Measurements from ENCODE around the gene TYW1.
"Not testable (repeated sequence)": the region's sequence is repeated elsewhere in the genome, so short reads cannot be mapped to it uniquely, and the experiment has no call there.

Gene TYW1

DNA sequence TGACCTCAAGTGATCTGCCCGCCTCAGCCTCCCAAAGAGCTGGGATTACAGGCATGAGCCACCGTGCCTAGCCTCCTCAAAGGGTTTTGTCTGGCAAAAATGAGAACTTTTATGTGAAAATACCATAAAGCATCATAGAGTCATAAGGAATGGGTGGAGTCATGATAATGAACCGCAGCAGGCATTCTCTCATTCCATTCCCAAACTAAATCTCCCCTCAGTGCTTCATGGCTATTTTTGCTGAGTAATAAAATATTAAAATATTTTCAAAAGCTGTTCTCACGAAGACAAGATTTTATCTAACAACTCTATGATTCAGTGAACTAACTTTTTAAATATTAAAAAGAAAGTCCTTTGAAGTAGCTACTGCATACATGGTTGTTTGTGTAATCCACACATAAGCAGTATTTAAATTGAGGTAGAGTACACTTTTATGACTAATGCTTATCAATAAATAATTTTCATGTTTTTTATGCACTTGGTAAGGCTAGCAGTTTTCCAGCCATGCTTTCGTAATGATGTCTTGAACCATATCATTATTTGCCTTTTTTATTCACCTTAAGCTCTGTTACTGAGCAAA, 195.6 kb downstream of the TYW1 start:
- not testable (repeated sequence) for FAIRE-seq

DNA sequence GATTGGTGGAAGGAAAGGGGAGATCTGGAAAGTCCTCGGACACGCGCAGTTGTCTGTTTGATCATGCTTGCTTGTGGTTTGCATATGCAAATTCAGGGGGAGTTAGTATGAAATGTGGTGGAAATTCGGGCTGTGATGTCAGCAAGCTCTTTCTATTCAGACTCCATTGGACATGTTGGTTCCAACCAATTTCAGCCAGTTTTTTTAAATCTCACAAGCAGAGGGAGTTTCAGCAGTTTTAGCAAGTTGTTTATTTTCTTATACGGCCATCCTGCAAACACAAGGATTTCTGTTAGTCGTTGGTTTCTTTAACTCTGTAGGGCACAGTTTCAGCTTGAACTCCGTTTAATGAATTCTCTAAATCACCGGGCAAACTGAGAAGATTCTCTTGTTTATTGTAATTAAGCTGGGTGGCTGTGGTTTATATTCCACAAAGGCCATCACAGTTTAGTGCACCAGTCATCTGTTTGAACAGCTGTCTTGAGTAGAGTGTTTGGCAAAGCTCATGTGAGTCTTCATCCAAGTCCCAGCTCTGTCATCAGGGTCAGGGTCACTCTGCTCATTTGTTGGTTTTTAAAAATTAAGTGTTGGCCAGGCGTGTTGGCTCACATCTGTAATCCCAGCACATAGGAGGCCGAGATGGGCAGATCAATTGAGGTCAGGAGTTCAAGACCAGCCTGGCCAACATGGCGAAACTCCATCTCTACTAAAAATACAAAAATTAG, 196.4 kb downstream of the TYW1 start:
- peak; percentile 18 for FAIRE-seq

DNA sequence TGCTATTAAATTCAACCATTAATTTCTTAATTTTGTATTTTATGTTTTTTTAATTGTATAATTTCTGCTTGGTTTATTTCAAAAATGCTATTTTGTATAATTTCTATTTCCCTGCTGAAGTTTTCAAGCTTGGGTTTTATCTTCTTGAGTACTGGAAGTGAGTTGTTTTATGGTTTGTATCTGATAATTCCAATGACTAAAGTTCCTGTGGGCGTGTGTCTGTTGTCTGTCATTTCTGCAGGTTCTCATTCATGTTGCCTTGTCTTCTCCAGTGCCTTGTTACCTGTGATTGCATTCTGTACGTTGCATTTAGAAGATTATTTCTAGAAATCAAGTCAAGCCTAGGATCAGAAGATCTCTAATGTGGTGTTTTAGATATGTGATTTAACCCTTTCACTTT, 199.5 kb downstream of the TYW1 start:
- FAIRE-seq, result not testable (repeated sequence)

DNA sequence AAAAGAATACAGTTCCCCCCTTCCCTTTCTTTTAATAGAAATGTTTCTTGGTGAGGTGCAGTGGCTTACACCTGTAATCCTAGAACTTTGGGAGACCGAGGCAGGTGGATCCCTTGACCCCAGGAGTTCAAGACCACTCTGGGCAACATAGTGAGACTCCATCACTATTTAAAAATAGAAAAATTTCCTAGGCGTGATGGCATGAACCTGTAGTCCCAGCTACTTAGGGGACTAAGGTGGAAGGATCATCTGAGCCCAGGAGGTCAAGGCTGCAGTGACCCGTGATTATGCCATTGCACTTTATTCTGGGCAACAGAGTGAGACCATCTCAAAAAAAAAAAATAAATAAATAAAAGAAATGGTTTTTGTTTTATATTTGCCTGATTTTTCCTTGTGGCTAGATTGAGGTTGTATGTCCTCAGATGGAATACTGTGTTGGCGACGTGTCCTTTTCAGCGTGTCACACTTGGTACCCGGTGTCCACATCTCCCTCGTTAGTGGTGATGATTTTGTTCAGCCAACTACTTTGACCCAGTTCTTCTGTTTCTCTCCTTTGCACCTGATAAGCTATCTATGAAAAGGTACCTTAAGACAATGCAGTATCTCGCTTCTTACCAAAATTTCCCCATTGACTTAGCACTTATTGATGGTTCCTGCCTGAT, 202.4 kb downstream of the TYW1 start:
- not testable (repeated sequence) for FAIRE-seq

DNA sequence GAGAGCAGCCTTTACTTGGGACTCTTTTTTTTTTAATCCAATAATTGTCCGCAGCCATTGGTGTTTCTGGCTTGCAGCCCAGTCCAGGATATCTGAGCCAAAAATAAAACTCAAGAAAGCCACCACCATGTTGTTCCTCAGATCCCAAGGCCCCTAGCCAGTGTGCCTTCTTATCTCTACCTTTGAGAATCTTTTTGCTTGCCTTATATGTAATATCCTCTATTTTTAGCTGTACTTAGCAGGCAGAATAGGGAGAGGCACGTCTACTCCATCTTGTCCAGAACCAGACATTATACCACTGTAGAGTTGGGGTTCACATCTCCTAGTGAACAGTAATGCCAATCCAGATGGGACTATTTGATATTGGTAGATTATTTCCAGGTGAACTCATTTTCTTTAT, 209.1 kb downstream of the TYW1 start:
- not testable (repeated sequence) for FAIRE-seq

DNA sequence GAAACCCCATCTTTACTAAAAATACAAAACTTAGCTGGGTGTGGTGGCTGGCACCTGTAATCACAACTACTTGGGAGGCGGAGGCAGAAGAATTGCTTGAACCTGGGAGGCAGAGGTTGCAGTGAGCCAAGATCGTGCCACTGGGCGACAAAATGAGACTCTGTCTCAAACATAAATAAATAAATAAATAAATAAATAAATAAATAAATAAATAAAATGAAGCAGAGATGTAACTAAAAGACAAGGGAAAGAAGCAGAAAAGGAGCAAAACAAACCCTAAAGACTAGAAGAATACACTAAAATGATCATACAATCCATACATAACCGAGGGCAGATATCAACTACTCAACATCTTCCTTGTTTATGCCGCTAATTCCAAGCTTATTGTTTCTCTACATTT, 209.8 kb downstream of the TYW1 start:
- FAIRE-seq, result no peak

DNA sequence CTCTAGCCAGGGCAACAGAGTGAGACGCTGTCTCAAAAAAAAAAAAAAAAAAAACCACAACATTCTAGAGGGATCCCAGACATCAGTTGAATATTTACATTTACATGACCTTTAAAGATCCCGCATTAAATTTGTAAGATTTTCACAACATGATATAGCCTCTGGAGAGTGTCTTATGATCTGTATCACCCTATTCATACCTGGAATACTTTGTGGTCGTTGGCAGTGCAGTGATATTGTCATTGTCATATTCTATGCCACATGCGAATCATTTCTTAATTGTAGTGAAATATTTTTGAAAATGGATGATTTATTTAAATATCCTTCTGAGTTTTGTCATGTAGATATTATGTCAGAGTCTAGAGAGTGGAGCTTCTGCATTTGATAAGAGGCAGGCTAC, 212.0 kb downstream of the TYW1 start:
- not testable (repeated sequence) for FAIRE-seq

DNA sequence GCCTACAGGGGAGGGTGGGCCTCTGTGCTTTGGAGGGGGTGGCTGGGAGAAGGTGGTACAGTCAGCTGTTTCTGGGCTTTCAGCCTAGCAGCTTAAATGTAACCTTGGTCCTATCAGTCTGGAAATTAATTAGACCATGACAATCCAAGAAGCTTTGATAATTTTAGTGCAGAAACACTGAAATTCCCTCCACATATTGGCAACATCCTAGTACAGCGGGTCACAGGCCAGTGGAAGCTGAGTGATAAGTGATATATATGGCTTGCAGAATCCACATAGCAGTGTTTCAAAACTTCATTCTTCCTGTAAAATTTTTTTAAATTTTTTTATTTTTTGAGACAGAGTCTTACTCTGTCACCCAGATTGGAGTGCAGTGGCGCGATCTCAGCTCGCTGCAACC, 212.6 kb downstream of the TYW1 start:
- FAIRE-seq, result no peak

DNA sequence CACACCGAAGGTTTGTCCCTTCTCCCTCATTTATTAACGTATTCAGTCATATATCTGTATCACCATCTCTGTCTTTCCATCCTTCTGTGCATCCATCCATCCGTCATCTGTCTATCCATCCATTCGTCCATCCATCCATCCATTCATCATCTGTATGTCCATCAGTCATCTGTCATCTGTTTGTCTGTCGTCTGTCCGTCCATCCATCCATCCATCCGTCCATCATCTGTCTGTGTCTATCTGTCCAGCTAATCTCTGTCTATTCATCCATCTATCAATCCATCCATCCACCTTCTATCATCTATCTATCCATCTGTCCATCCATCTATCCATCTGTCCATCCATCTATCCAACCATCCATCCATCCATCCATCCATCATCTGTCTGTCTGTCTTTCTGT, 213.9 kb downstream of the TYW1 start:
- no peak for FAIRE-seq

DNA sequence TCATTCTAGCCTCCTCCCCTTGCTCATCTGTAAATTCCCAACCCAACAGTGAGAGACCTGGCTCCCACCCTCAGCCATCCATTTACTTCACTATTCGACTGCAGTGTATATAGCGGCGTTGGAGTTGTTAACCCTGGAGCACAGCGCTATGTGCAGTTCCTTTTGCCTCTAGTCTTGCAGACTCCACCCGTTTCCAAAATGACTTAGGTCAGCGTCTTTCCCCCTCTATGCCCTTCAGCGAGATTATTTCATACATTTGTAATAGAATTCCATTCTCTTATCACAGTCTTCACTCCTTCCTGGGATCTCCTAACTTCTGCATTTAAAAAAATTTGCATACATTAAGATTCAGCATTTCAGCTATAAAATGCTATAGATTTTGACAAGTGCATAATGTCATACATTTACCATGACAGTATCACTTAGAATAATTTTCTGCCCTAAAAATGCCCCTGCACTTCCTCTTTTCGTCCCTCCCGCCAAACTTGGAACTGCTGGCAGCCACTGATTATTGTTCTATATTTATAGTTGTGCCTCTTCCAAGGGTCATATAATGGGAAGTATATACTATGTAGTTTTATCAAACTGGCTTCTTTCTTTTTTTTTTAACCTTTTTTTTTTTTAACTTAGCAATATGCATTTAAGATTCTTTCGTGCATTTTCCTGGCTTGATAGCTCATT, 215.2 kb downstream of the TYW1 start:
- not testable (repeated sequence) for FAIRE-seq

DNA sequence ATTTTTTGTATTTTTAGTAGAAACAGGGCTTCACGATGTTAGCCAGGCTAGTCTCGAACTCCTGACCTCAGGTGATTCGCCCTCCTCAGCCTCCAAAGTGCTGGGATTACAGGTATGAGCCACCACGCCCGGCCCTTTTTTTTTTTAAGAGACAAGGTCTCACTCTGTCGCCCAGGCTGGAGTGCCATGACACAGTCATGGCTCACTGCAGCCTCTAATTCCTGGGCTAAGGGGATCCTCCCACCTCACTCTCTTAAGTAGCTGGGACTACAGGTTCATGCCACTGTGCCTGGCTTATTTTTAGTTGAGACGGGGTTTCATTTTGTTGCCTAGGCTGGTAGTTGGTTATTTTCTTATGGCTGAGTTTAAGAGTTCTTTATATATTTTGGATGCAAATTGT, 216.4 kb downstream of the TYW1 start:
- not testable (repeated sequence) for FAIRE-seq

DNA sequence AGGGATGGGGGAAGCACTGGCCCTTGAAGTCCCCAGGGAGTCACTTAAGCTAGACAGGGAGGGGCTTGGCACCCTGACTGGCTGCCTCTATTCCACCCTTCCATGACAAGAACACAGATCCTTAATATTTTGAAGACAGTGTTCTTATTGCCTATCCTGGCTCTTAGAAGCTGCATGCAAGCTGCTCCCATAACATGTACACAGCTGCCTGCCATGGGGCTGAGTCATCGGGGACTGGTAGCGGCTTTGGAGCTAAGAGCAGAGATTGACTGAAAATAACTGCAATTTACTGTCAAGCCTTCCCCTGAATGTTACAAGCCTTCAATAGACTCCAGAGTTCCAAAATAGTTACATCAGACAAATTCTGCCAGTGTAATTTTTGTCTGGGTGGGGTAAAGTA, 226.9 kb downstream of the TYW1 start:
- not testable (repeated sequence) for FAIRE-seq

DNA sequence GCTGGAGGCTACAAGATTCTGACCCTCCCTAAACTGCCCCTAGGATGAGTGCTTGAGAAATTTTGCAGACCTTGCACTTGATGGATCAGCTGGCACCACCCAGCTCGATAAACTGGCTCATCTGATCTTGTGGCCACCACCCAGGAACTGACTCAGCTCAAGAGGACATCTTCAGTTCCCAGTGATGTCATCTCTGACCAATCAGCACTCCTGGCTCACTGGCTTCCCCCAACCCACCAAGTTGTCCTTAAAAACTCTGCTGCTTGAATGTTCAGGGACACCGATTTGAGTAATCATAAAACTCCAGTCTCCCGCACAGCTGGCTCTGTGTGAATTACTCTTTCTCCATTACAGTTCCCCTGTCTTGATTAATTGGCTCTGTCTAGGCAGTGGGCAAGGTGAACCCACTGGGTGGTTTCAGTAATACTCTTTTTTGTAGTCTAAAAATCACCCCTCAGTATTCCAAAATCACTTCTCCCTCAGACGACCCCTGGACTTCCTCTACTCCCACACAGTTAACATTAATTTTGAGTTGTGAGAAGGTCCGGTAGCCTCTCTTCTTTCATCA, 229.8 kb downstream of the TYW1 start:
- FAIRE-seq, result not testable (repeated sequence)

DNA sequence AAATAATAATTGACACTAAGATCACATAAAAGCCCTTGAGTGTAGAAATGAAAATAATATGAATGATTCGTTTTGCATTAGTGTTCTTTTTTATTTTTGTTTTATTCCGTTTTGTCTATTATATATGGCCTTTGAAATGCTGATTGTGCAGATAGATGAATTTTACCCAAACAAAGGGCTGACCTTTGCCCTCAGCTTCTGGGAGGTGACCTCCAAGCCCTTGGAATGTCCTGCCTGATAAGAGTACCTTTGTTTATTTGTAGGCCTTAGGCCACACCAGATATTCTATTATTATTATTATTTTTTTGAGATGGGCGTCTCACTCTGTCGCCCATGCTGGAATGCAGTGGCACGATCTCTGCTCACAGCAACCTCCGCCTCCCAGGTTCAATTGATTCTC, 230.3 kb downstream of the TYW1 start:
- FAIRE-seq, result not testable (repeated sequence)

DNA sequence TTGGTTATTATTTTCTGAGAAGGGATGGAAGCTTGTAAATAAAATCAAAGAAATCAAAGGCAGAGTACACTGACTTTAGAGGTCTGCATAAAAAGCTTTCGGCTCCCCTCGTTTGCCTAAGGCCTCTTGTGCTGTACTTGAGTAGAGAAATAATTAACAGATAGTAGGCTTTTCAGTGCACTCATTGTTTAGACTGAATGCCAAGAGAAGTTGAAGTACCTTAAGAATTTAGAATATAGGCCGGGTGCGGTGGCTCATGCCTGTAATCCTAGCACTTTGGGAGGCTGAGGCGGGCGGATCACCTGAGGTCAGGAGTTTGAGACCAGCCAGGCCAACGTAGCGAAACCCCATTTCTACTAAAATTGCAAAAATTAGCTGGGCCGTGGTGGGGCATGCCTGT, 232.4 kb downstream of the TYW1 start:
- FAIRE-seq, result not testable (repeated sequence)

DNA sequence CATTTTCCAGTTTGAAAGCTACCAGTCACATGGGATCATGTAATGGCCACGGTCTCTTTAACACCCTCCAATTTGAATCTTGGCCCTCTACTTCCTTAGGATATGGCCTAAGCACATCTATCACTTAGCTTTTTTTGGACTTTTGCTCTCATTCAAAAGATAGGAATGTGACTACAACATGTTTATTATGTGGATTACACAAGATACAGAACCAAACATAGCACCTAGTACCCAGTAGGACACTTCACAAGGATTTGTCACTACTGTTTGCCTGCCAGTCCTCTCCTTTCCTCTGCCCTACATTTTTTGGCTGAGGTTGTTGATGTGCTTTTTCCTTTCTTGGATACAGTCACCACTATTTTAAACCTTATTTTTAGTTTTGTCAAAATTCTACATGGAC, 233.4 kb downstream of the TYW1 start:
- FAIRE-seq, result not testable (repeated sequence)

DNA sequence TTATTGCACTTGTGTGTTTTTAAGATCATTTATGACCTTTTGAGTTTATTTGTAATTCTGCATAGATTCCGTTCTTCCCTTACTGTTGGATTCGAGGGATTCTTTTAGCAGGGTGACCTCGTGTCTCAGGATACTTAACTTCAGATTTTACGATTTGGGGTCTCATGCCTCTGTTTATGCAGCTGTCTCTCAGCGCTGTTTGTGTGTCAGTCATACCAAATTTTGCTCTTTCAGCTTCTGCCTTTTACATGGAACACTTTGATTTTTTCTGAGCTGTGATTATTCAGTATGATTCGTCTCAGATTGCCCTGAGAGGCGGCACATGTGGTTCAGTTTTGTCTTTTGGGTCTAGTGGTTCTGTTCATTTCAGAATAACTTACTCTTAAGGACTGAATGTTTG, 236.9 kb downstream of the TYW1 start:
- not testable (repeated sequence) for FAIRE-seq

DNA sequence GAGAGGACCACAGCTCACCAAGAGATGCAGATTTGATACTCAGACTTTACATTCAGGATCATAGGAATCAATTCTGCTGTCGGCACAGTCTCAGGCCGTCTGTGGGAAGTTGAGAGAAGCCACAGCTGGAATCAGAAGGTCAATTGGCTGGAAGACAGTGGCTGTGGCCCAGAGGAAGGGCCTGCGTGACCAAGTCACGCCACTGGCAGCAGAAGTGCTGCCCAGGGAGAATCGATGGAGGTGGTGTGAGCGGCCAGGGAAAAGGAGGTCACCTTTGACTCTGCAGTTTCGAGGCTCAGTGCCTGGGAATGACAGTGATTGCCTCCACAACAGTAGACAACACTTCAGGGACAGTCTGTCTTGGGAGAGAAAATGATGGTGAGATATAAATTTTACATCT, 239.6 kb downstream of the TYW1 start:
- FAIRE-seq, result not testable (repeated sequence)

DNA sequence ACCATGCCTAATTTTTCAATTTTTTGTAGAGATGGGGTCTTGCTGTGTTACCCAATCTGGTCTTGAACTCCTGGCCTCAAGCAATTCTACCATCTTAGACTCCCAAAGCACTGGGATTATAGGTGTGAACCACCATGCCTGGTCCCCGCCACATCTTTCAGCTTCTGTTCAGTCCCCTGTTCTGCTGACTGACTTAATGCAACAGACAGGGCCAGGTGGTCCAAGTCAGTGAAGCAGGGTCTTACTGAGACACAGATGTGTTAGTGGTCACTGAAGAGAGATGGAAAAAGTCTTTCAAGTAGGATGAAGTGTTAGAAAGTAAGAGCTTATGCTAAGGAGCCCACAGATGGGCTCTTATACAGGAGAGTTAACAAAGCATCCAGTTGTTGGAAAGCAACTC, 246.2 kb downstream of the TYW1 start:
- FAIRE-seq, result not testable (repeated sequence)

DNA sequence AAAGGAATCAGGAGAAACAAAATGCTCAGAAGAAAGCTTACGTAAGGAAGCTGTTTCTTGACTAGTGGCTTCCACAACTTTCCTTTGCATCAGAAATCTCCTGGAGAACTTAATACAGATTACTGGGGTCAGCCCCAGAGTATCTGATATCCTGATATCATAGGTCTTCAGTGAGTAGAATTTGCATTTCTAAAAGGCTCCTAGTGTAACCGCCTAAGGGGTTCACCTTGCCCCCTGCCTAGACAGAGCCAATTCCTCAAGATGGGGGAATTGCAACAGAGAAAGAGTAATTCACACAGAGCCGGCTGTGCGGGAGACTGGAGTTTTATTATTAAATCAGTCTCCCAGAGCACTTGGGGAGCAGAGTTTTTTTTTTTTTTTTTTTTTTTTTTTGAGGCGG, 251.7 kb downstream of the TYW1 start:
- not testable (repeated sequence) for FAIRE-seq

DNA sequence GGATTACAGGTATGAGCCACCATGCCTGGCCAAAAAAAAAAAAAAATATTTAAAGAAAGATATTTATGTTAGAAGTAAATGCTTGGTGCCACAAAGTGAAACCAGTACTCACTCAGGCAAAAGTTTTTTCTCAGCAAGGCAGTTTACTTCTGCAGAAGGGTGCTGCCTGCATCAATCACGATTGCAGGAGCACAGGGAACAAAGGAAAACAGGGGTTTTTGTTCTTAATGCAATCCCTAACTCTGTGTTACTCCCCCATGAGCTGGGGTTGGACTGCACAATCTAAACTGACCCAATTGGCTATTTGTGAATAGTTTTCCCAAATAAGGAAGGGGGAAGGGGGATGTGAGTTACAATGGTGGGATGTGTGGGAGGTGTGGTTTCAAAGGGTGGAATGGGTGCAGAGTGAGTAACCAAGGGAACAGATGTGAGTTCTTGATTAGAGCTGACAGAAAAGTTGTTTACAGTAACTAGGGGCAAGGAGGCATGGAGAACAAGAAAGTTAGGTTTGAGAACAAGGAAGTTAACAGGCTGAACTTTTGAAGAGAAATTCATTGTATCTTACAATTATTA, 255.4 kb downstream of the TYW1 start:
- no peak for FAIRE-seq

DNA sequence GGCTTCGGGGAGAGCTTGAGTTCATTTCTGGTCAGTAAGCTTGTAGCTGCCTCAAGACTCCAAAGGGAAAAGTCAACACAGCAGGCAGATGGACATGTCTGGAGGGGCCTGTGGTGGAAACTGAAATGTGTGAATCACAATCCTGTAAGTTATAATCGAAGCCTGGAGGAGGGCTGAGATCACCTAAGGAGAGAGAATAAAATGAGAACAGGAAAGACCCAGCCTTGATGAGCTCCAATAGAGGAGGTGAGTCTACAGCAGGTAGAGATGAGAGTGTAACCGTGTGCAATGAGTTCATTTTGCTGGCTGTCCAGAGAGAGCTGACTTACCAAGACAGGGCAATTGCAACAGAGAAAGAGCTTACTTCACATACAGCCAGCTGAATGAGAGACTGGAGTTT, 258.4 kb downstream of the TYW1 start:
- FAIRE-seq, result not testable (repeated sequence)

DNA sequence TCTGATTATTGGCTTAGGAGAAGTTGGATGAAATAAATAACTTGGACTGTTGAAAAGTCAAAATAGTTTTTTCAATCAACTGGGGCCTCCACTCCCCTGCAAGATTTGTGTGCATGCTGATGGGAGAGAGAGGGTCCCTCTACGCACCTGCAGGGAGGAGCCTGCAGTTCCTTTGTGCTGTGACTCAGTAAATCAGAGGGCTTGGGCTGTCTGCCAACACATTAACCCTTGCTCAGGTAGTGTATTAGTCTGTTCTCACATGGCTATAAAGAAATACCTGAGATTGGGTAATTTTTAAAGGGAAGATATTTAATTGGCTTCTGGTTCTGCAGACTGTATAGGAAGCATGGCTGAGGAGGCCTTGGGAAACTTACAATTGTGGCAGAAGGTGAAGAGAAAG, 261.1 kb downstream of the TYW1 start:
- FAIRE-seq, result not testable (repeated sequence)

All from endometrium (tissue), 2 donors.